Fibroblast of pulmonary artery (primary cell): ENCODE measurements around the gene BLOC1S4.

Experiments
- DNase-seq: peaks from one replicate; pipeline ENCODE4 v3.0.0-alpha.2; 2010; ENCODE audit warnings: low read depth
- H3K4me3 ChIP-seq: replicated peaks from 2 replicates; pipeline ENCODE4 v1.5.1; 2011; ENCODE audit warnings: low read depth, mild to moderate bottlenecking, control low read depth, low read length, moderate library complexity
- CTCF ChIP-seq: IDR thresholded peaks from 2 replicates; pipeline ENCODE4 v1.5.1; 2011; ENCODE audit warnings: mild to moderate bottlenecking, control low read depth, low read length, inconsistent platforms; ENCODE audit errors: missing control alignments

Gene BLOC1S4

DNA sequence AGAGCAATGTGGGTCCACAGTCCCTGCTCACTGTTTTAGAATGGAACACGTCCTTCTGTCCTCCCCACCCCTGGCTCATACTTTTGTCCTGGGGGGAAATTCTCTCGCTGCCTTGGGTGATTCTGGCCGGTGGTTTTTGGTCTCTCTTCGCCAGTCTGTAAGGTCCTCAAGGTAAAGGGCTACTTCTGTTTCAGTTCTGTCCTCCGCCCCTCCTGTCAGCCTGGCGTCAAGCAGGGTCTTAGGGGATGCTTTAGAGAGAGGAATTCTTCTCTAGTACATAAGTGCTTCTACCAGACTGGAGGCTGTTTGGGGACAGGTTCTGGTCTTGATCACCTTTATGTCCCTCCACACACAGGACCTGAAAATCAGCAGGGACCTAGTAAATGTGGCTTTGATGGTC lies 5.7 kb upstream of the BLOC1S4 start:
- TF ChIP-seq CTCF = no peak
- DNase-seq = no peak
- peak overlapping the region; percentile 79 for H3K4me3 ChIP-seq

GRCh38 chr4:6710996-6711395 lies 5.0 kb upstream of the BLOC1S4 start:
- no peak for TF ChIP-seq CTCF
- H3K4me3 ChIP-seq = no peak overlapping the region
- DNase-seq = no peak

DNA sequence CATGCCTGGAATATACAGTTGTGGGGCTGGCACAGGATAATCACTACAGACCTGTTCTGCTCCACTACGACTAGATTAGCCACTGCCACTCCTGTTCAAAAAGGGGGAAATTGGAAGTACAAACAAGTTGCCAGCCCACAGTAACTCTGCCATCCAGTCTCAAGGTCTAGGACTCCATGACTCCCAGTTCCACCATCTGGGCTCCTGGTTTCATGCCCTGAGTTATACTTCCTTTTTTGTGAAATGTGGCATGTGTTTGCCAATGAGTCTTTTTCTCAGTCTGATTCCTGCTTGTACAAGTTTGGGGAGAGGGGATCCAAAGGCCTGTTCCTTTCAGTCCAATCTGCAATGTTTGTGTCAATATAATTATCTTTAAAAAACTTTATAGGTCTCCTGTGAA lies 1.0 kb upstream of the BLOC1S4 start:
- TF ChIP-seq CTCF = no peak
- no peak for DNase-seq
- H3K4me3 ChIP-seq = no peak overlapping the region

DNA sequence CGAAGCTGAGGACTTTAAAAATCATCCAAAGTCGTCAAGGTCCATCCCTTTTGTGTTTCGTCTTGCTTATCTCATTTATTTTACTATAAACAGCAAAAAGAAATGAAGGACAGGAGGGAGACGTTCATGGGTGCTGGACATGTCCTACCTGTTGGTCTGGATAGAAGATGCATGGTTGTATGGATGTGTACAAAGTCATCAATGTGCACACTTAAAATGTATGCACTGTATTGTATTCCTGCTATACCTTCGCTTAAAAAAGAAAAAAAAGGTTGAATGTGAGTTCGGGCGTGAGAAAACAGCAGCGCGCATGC lies 313 bp upstream of the BLOC1S4 start:
- no peak for DNase-seq
- H3K4me3 ChIP-seq = peak overlapping the region; percentile 81
- no peak for TF ChIP-seq CTCF

GRCh38 chr4:6716958-6717655 lies 1.1 kb downstream of the BLOC1S4 start:
- no peak for TF ChIP-seq CTCF
- DNase-seq = no peak
- peak overlapping the region; percentile 81 for H3K4me3 ChIP-seq

- H3K4me3 ChIP-seq = no peak overlapping the region
- no peak for TF ChIP-seq CTCF
- DNase-seq = no peak
Measured at GRCh38 chr4:6718932-6719610, 3.1 kb downstream of the BLOC1S4 start.
